Tibial artery (tissue), 4 donors: ENCODE results near the gene COG7.

ENCODE experiments used
- DNase-seq, 2 donors: peaks; one replicate each; pipeline ENCODE4 v3.0.0-alpha.2; 2019
- H3K27ac ChIP-seq, 2 donors: fragments of 200-600 bp; sonication (generic) in 1 of 2; 1 replicate in 1 of 2; 2 replicates in 1 of 2; pipeline ENCODE4 v1.5.1; 2018 to 2019; ENCODE audit warnings: mild to moderate bottlenecking in 1 of 2
- H3K27me3 ChIP-seq, 2 donors: fragments of 200-600 bp; sonication (generic) in 1 of 2; one replicate each; pipeline versions ENCODE4 v1.5.1 to v1.6.0; 2016 to 2019
- H3K36me3 ChIP-seq, 3 donors: fragments of 200-600 bp; sonication (generic) in 2 of 3; one replicate each; pipeline ENCODE4 v1.5.1; 2016 to 2019; ENCODE audit warnings: mild to moderate bottlenecking in 2 of 3
- H3K4me1 ChIP-seq, 4 donors: fragments of 200-600 bp; sonication (generic) in 2 of 4; 1 replicate in 3 of 4; 2 replicates in 1 of 4; pipeline ENCODE4 v1.5.1; 2016 to 2019
- H3K4me3 ChIP-seq, 2 donors: fragments of 200-600 bp; sonication (generic) in 1 of 2; 1 replicate in 1 of 2; 2 replicates in 1 of 2; pipeline ENCODE4 v1.5.1; 2018 to 2019; ENCODE audit warnings: mild to moderate bottlenecking in 2 of 2
- H3K9me3 ChIP-seq, 3 donors: fragments of 200-600 bp; sonication (generic) in 1 of 3; one replicate each; pipeline ENCODE4 v1.5.1; 2016 to 2019
- intact Hi-C: fragments of 100-400 bp; cut with DNase I; formaldehyde crosslinking; loops from one replicate; pipeline ENCODE4 v1.15.0; 2023; ENCODE audit warnings: low total_unique reads
- TF ChIP-seq, protein P1 (sequence below), 2 experiments: fragments of 200-600 bp in 1 of 2; fragments of 450-650 bp in 1 of 2; IDR thresholded peaks; one replicate each; pipeline ENCODE4 v1.5.1; 2017 to 2019; ENCODE audit warnings: antibody characterized with exemption in 2 of 2, mild to moderate bottlenecking in 1 of 2, moderate library complexity in 1 of 2

The COG7 gene

DNA sequence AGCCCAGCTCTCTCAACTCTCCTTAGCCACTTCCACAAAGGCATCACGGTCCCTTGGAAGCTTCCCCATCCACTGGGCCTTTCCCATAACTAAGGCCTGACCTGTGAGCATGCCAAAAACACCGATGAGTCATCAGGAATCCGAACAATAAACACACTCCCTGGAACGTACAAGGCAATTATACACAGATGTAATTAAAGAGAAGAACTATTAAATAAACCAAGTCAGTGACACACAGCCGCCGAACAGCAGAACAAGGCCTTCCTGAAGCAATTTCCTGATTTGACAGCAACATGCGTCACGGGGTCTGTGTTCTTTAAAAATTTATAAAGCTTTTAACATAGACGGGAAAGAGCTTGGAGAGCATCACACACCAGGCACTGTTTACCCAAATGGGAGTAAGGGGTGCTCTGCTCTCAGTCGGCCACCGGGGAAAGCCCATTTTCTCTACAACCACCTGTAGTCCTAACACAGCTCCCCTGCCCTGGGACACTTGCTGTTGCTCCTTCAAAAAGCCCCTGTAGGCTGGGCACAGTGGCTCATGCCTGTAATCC lies 29.4 kb downstream of the COG7 start:
- no peaks in the 10 kb centered on the region for H3K27me3 ChIP-seq
- peak overlapping the region; percentile 79 to 91 for H3K27ac ChIP-seq
- peaks cover 2 to 16% (median 9%) of the 10 kb centered on the region in 3 donors for H3K36me3 ChIP-seq
- peaks cover 0 to 23% (median 16%) of the 10 kb centered on the region in 4 donors for H3K4me1 ChIP-seq
- TF ChIP-seq, protein P1, sequence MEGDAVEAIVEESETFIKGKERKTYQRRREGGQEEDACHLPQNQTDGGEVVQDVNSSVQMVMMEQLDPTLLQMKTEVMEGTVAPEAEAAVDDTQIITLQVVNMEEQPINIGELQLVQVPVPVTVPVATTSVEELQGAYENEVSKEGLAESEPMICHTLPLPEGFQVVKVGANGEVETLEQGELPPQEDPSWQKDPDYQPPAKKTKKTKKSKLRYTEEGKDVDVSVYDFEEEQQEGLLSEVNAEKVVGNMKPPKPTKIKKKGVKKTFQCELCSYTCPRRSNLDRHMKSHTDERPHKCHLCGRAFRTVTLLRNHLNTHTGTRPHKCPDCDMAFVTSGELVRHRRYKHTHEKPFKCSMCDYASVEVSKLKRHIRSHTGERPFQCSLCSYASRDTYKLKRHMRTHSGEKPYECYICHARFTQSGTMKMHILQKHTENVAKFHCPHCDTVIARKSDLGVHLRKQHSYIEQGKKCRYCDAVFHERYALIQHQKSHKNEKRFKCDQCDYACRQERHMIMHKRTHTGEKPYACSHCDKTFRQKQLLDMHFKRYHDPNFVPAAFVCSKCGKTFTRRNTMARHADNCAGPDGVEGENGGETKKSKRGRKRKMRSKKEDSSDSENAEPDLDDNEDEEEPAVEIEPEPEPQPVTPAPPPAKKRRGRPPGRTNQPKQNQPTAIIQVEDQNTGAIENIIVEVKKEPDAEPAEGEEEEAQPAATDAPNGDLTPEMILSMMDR (IDR thresholded peaks at IDR 0.05): no peak
- H3K4me3 ChIP-seq: no peak overlapping the region
- H3K9me3 ChIP-seq: no peaks in the 10 kb centered on the region
- intact Hi-C loops: no loop called here
- peak; percentile 88 to 90 for DNase-seq

DNA sequence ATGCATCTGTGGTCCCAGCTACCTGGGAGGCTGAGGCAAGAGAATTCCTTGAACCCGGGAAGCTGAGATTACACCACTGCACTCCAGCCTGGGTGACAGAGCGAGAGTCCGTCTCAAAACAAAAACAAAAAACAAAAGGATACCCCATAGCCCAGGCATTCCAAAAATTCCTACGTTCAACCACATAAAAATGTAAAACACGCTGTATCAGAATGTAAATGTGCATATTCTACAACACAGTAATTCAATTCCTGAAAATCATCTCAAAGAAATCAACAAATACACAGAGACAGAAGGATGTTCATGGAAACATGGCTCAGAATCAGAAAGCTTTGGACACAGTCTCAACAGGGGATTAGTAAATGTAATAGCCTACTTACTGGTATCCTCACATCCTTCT lies 33.0 kb downstream of the COG7 start:
- no peak overlapping the region for H3K27ac ChIP-seq
- no peak for DNase-seq
- no peaks in the 10 kb centered on the region for H3K27me3 ChIP-seq
- H3K4me1 ChIP-seq: peaks cover 0 to 22% (median 16%) of the 10 kb centered on the region in 4 donors
- intact Hi-C loops: no loop called here
- TF ChIP-seq, protein P1 (IDR thresholded peaks at IDR 0.05): no peak
- no peak overlapping the region for H3K4me3 ChIP-seq
- peaks cover 34 to 52% (median 39%) of the 10 kb centered on the region in 3 donors for H3K36me3 ChIP-seq
- H3K9me3 ChIP-seq: no peaks in the 10 kb centered on the region

DNA sequence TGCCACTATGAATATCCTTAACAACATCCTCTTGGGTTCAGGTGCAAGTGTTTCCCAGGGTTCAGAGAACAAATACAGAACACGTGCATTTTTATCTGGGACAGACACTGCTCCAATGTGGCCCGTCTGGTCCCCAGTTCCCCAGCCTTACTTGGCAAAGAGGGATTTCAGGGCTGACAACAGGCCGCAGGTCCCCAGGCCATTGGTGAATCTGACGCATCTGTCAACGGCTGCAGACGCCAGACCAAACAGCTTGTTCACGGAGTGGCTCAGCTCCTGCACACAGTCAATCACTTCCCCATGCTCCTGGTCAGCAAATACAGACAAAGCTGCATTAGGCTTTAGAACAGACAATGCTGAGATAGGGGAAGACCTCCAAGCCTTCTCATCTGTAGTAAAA lies 36.2 kb downstream of the COG7 start:
- Histone ChIP-seq H3K27me3 (no peaks in the 10 kb centered on the region), H3K27ac (no peak overlapping the region), H3K4me1 (no peaks in the 10 kb centered on the region), H3K9me3 (no peaks in the 10 kb centered on the region), H3K4me3 (no peak overlapping the region), H3K36me3 (peaks cover 65 to 84% (median 71%) of the 10 kb centered on the region in 3 donors)
- DNase-seq: no peak
- TF ChIP-seq, protein P1 (IDR thresholded peaks at IDR 0.05): no peak
- intact Hi-C loops: no loop called here

DNA sequence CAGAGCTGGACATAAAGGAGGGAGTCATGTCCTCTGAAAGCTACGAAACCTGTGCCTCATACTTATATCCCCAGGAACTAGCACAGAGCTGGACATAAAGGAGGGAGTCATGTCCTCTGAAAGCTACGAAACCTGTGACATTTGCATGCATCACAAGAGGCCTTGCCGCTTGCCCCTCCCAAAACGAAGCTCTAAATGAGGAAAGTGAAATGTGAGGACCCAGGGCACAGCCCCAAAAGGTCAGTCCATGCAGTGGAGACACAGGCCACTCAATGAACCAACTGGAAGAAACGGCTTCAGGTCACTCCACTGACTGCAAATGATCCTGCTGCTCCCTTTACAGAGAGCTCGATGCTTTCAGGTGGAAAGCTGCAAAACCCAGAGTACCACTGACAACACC lies 38.3 kb downstream of the COG7 start:
- intact Hi-C loops: no loop called here
- Histone ChIP-seq H3K4me3 (no peak overlapping the region), H3K27me3 (no peaks in the 10 kb centered on the region), H3K9me3 (no peaks in the 10 kb centered on the region), H3K36me3 (peaks cover 85 to 96% (median 91%) of the 10 kb centered on the region in 3 donors), H3K4me1 (no peaks in the 10 kb centered on the region), H3K27ac (no peak overlapping the region)
- no peak for DNase-seq
- TF ChIP-seq, protein P1 (IDR thresholded peaks at IDR 0.05): no peak

DNA sequence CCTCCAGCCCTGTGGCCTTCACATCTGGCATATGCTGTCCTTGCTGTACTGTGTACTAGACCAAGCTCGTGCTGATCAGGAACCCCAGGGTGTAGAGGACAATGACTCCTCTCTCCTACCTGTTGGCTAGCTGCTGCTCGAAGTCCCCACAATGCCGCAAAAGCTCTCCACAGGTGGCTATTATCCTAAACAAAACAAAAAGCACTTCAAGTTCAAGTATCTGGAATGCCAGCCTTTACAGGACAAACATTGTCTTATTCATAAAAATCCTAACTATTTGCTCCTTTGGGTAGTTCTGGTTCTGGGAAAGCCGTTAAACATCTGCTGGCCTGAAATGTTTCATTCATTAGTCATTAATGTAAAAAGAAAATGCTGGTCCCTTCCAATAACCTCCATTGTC lies 42.8 kb downstream of the COG7 start:
- TF ChIP-seq, protein P1 (IDR thresholded peaks at IDR 0.05): no peak
- peaks cover 72 to 97% (median 85%) of the 10 kb centered on the region in 3 donors for H3K36me3 ChIP-seq
- intact Hi-C loops: no loop called here
- no peak overlapping the region for H3K4me3 ChIP-seq
- no peak overlapping the region for H3K27ac ChIP-seq
- DNase-seq: peak in 1 of 2 donors; percentile 23
- no peaks in the 10 kb centered on the region for H3K27me3 ChIP-seq
- H3K4me1 ChIP-seq: no peaks in the 10 kb centered on the region
- H3K9me3 ChIP-seq: no peaks in the 10 kb centered on the region

DNA sequence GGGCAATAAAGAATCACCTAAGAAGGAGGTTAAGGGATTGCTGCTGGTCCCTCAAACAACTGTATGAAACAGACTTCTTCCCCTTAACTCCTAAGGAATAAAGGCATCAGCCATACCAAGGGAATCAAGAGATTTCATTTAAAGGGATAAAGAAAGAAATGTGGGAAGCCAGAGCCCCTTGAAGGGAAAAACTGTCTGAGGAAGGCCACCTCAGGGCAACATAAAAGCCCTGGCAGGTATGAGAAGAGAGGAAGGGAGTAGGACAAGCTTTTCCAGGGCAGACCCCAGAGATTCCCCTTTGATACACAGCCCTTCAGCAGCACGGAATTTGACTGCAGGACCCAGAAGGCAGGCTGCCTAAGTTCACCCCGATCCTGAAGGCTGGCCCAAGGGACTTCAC lies 43.5 kb downstream of the COG7 start:
- H3K4me3 ChIP-seq: no peak overlapping the region

More for the DNA sequence above, 43.5 kb downstream of the COG7 start:
- intact Hi-C loops: no loop called here
- H3K9me3 ChIP-seq: no peaks in the 10 kb centered on the region
- no peak overlapping the region for H3K27ac ChIP-seq
- no peaks in the 10 kb centered on the region for H3K4me1 ChIP-seq
- no peaks in the 10 kb centered on the region for H3K27me3 ChIP-seq
- DNase-seq: peak in 1 of 2 donors; percentile 5
- TF ChIP-seq, protein P1 (IDR thresholded peaks at IDR 0.05): no peak
- peaks cover 72 to 97% (median 85%) of the 10 kb centered on the region in 3 donors for H3K36me3 ChIP-seq
